IPS DF 4.7 (cell line): ENCODE measurements around the gene PLXDC2.

Source experiments
- DNase-seq: peaks from one replicate; pipeline ENCODE4 v3.0.0-alpha.2; 2013; ENCODE audit warnings: low spot score; ENCODE audit errors: extremely low read depth

PLXDC2 gene

GRCh38 chr10:19857876-19858275 is 41.6 kb downstream of the PLXDC2 start:
- DNase-seq, result no peak

- no peak for DNase-seq
Observed at GRCh38 chr10:19860107-19860506, 43.9 kb downstream of the PLXDC2 start.

GRCh38 chr10:19862811-19863515 is 46.7 kb downstream of the PLXDC2 start:
- DNase-seq, result no peak

GRCh38 chr10:19865676-19866075 is 49.4 kb downstream of the PLXDC2 start:
- DNase-seq, result no peak

GRCh38 chr10:19869370-19869769 is 53.1 kb downstream of the PLXDC2 start:
- DNase-seq, result no peak

GRCh38 chr10:19872504-19873271 is 56.5 kb downstream of the PLXDC2 start:
- no peak for DNase-seq

- DNase-seq, result no peak
Observed at GRCh38 chr10:19874190-19874589, 58.0 kb downstream of the PLXDC2 start.

- DNase-seq, result no peak
Observed at GRCh38 chr10:19874791-19875190, 58.6 kb downstream of the PLXDC2 start.

- no peak for DNase-seq
Observed at GRCh38 chr10:19876570-19876969, 60.3 kb downstream of the PLXDC2 start.

GRCh38 chr10:19877466-19878255 is 61.4 kb downstream of the PLXDC2 start:
- DNase-seq, result no peak

- no peak for DNase-seq
Observed at GRCh38 chr10:19882621-19883020, 66.4 kb downstream of the PLXDC2 start.

GRCh38 chr10:19888061-19888660 is 71.9 kb downstream of the PLXDC2 start:
- no peak for DNase-seq

GRCh38 chr10:19889256-19889655 is 73.0 kb downstream of the PLXDC2 start:
- DNase-seq, result no peak

- DNase-seq, result no peak
Observed at GRCh38 chr10:19891429-19891828, 75.2 kb downstream of the PLXDC2 start.

- no peak for DNase-seq
Observed at GRCh38 chr10:19892270-19892669, 76.0 kb downstream of the PLXDC2 start.

GRCh38 chr10:19892677-19893076 is 76.4 kb downstream of the PLXDC2 start:
- DNase-seq, result no peak

- no peak for DNase-seq
Observed at GRCh38 chr10:19895500-19895899, 79.3 kb downstream of the PLXDC2 start.

GRCh38 chr10:19902456-19902855 is 86.2 kb downstream of the PLXDC2 start:
- DNase-seq, result no peak

GRCh38 chr10:19904202-19904661 is 88.0 kb downstream of the PLXDC2 start:
- DNase-seq, result no peak

- DNase-seq, result no peak
Observed at GRCh38 chr10:19906108-19906791, 90.0 kb downstream of the PLXDC2 start.
